SK-N-SH (cell line): ENCODE results near the gene MATN4. TPM values are rescaled to one million over a fixed set of nuclear protein-coding genes. Genes with fewer than 3 reads are reported as not detected.

Experiments
- CTCF ChIA-PET: fragments of 300-600, 350-600 bp; formaldehyde crosslinking; extraction: SDS; loops from one replicate; lab custom pipeline; 2021; lab: Yijun Ruan, JAX
- POLR2A ChIA-PET: fragments of 350-600 bp; sonication (Branson Sonifier 250); formaldehyde crosslinking; extraction: SDS; loops from one replicate; lab custom pipeline; 2020; ENCODE audit warnings: antibody characterized with exemption, inconsistent platforms; lab: Yijun Ruan, JAX
- DNase-seq: peaks from one replicate; pipeline ENCODE4 v3.0.0; 2012
- H2AFZ ChIP-seq: fragments of 200-600 bp; sonication (generic); 2 replicates; pipeline ENCODE4 v1.8.1; 2016; ENCODE audit warnings: antibody characterized with exemption, mild to moderate bottlenecking, low read depth
- H3F3A ChIP-seq: fragments of 200-600 bp; sonication (generic); replicated peaks from 2 replicates; pipeline ENCODE3; 2016; ENCODE audit warnings: antibody characterized with exemption, mild to moderate bottlenecking; ENCODE audit not compliant: insufficient read depth
- H3K27ac ChIP-seq, 2 experiments: fragments of 200-500 bp in 1 of 2; fragments of 200-600 bp in 1 of 2; sonication (Bioruptor generic) in 1 of 2; sonication (generic), shearing (Covaris generic) in 1 of 2; 2 replicates each; pipeline versions ENCODE4 v1.5.1 to v1.6.1; 2014 to 2016; ENCODE audit warnings: low read depth in 2 of 2, inconsistent platforms in 1 of 2, low read length in 1 of 2, mild to moderate bottlenecking in 1 of 2, mixed read lengths in 1 of 2
- H3K27me3 ChIP-seq: fragments of 200-600 bp; sonication (generic), shearing (Covaris generic); 2 replicates; pipeline ENCODE4 v1.6.1; 2016; ENCODE audit warnings: mixed run types; ENCODE audit not compliant: insufficient read depth
- H3K36me3 ChIP-seq, 2 experiments: fragments of 200-500 bp in 1 of 2; fragments of 200-600 bp in 1 of 2; sonication (Bioruptor generic) in 1 of 2; sonication (generic) in 1 of 2; replicated peaks in 1 of 2; 2 replicates each; pipeline versions ENCODE3 to v1.5.1; 2014 to 2016; ENCODE audit warnings: low read length in 1 of 2, mild to moderate bottlenecking in 1 of 2; ENCODE audit not compliant: insufficient read depth in 2 of 2, control insufficient read depth in 1 of 2
- H3K4me1 ChIP-seq, 2 experiments: fragments of 200-500 bp in 1 of 2; fragments of 200-600 bp in 1 of 2; sonication (Bioruptor generic) in 1 of 2; sonication (generic), shearing (Covaris generic) in 1 of 2; 2 replicates each; pipeline versions ENCODE4 v1.5.1 to v1.6.1; 2014 to 2016; ENCODE audit warnings: low read depth in 1 of 2, low read length in 1 of 2, mixed run types in 1 of 2; ENCODE audit not compliant: insufficient read depth in 2 of 2, control insufficient read depth in 1 of 2
- H3K4me2 ChIP-seq: fragments of 200-600 bp; sonication (generic), shearing (Covaris generic); 2 replicates; pipeline ENCODE4 v1.6.1; 2017; ENCODE audit warnings: mixed run types
- H3K4me3 ChIP-seq, 2 experiments: fragments of 200-500 bp in 1 of 2; fragments of 200-600 bp in 1 of 2; sonication (Bioruptor generic) in 1 of 2; sonication (generic), shearing (Covaris generic) in 1 of 2; 2 replicates each; pipeline versions ENCODE4 v1.5.1 to v1.8.1; 2014 to 2016; ENCODE audit warnings: low read depth in 2 of 2, inconsistent platforms in 1 of 2, low read length in 1 of 2, mild to moderate bottlenecking in 1 of 2, mixed read lengths in 1 of 2, moderate library complexity in 1 of 2
- H3K79me2 ChIP-seq: fragments of 200-600 bp; sonication (generic); 2 replicates; pipeline ENCODE4 v1.8.1; 2017; ENCODE audit warnings: mild to moderate bottlenecking; ENCODE audit not compliant: insufficient read depth
- H3K9ac ChIP-seq: fragments of 200-600 bp; sonication (generic); 2 replicates; pipeline ENCODE4 v1.6.1; 2017; ENCODE audit warnings: mixed run types
- H3K9me2 ChIP-seq: fragments of 200-600 bp; sonication (generic); 2 replicates; pipeline ENCODE4 v1.6.1; 2017; ENCODE audit warnings: mixed run types
- H3K9me3 ChIP-seq: fragments of 200-600 bp; sonication (generic); 2 replicates; pipeline ENCODE4 v1.6.1; 2017; ENCODE audit warnings: mixed run types, mild to moderate bottlenecking, moderate library complexity
- H4K20me1 ChIP-seq: fragments of 200-600 bp; sonication (generic); 2 replicates; pipeline ENCODE4 v1.6.1; 2017; ENCODE audit warnings: mild to moderate bottlenecking, mixed run types; ENCODE audit not compliant: insufficient read depth
- CHD2 ChIP-seq: fragments of 150-350 bp; IDR thresholded peaks from 2 replicates; pipeline ENCODE4 v1.6.1; 2018; ENCODE audit warnings: low read length; ENCODE audit not compliant: partially characterized antibody
- ELF1 ChIP-seq: IDR thresholded peaks from 2 replicates; pipeline ENCODE4 v1.4.0; 2012
- EP300 ChIP-seq, 2 experiments: IDR thresholded peaks; 2 replicates each; pipeline versions ENCODE4 v1.4.0 to v1.6.1; 2012; ENCODE audit warnings: borderline replicate concordance in 1 of 2, low read depth in 1 of 2, low read length in 1 of 2
- FOSL2 ChIP-seq: IDR thresholded peaks from 2 replicates; pipeline ENCODE4 v1.4.0; 2012; ENCODE audit warnings: low read depth, mild to moderate bottlenecking, moderate library complexity, borderline replicate concordance
- FOXJ3 ChIP-seq: sonication (generic); formaldehyde crosslinking; IDR thresholded peaks from 2 replicates; pipeline ENCODE4 v1.5.1; 2020; ENCODE audit warnings: mild to moderate bottlenecking, missing genetic modification reagents
- GATA2 ChIP-seq: sonication (generic); formaldehyde crosslinking; IDR thresholded peaks from 2 replicates; pipeline ENCODE4 v1.5.0; 2020; ENCODE audit warnings: mild to moderate bottlenecking, missing genetic modification reagents
- JUND ChIP-seq: IDR thresholded peaks from 2 replicates; pipeline ENCODE4 v1.4.0; 2012
- MEF2A ChIP-seq: IDR thresholded peaks from 2 replicates; pipeline ENCODE4 v1.4.0; 2012; ENCODE audit warnings: low read depth, borderline replicate concordance
- MXI1 ChIP-seq: IDR thresholded peaks from 2 replicates; pipeline ENCODE4 v1.6.1; 2012; ENCODE audit warnings: mild to moderate bottlenecking, low read depth, low read length, improper control_type of control experiment
- NFIC ChIP-seq: IDR thresholded peaks from 2 replicates; pipeline ENCODE4 v1.4.0; 2012; ENCODE audit warnings: borderline replicate concordance
- NRF1 ChIP-seq: IDR thresholded peaks from 2 replicates; pipeline ENCODE4 v1.6.1; 2012; ENCODE audit warnings: low read depth, mild to moderate bottlenecking, low read length
- POLR2AphosphoS5 ChIP-seq: IDR thresholded peaks from 2 replicates; pipeline ENCODE4 v1.6.1; 2012; ENCODE audit warnings: low read depth, low read length
- RAD21 ChIP-seq: IDR thresholded peaks from 2 replicates; pipeline ENCODE4 v1.6.1; 2012; ENCODE audit warnings: mild to moderate bottlenecking, low read length
- RCOR1 ChIP-seq: fragments of 150-350 bp; IDR thresholded peaks from 2 replicates; pipeline ENCODE4 v1.6.1; 2017; ENCODE audit warnings: antibody characterized with exemption, low read length
- RFX5 ChIP-seq: IDR thresholded peaks from 2 replicates; pipeline ENCODE4 v1.6.1; 2012; ENCODE audit warnings: mild to moderate bottlenecking, improper control_type of control experiment, low read length
- SIN3A ChIP-seq: IDR thresholded peaks from 2 replicates; pipeline ENCODE4 v1.6.1; 2012; ENCODE audit warnings: low read depth, mild to moderate bottlenecking, low read length, moderate library complexity, borderline replicate concordance
- SMC3 ChIP-seq: IDR thresholded peaks from 2 replicates; pipeline ENCODE4 v1.6.1; 2012; ENCODE audit warnings: low read depth, low read length, improper control_type of control experiment
- TAF1 ChIP-seq: IDR thresholded peaks from 2 replicates; pipeline ENCODE4 v1.6.1; 2012; ENCODE audit warnings: low read depth, mild to moderate bottlenecking, low read length, moderate library complexity, borderline replicate concordance
- TCF12 ChIP-seq: IDR thresholded peaks from 2 replicates; pipeline ENCODE4 v1.4.0; 2012
- YY1 ChIP-seq: IDR thresholded peaks from 2 replicates; pipeline ENCODE4 v1.4.0; 2012; ENCODE audit warnings: low read depth, mild to moderate bottlenecking
- WGBS: methylation state at CpG from one replicate; pipeline ENCODE4 v1.1.6; 2017; ENCODE audit warnings: low lambda C conversion rate; 5-methylcytosine and 5-hydroxymethylcytosine counted together
- polyA plus RNA-seq, 3 experiments: library from polyadenylated mRNA; depleted of rRNA; stranded (reverse); fragments of >200 nt; gene quantifications; 2 replicates each; pipeline ENCODE4 v1.2.3, GENCODE V29; 2012
- TF ChIP-seq, protein P1 (sequence below): IDR thresholded peaks from 2 replicates; pipeline ENCODE4 v1.4.0; 2012; ENCODE audit warnings: low read depth
- TF ChIP-seq, protein P2 (sequence below): IDR thresholded peaks from 2 replicates; pipeline ENCODE4 v1.4.0; 2012; ENCODE audit warnings: low read depth, borderline replicate concordance
- TF ChIP-seq, protein P3 (sequence below): IDR thresholded peaks from 2 replicates; pipeline ENCODE4 v1.6.1; 2012; ENCODE audit warnings: mild to moderate bottlenecking, low read depth, low read length, moderate library complexity

Gene MATN4
- polyA plus RNA-seq, 1 of the 3 experiments (the other 2 are of a cell fraction), result 0.16 TPM

GRCh38 chr20:45257161-45257560 is 50.9 kb downstream of the MATN4 start:
- no peaks in the 10 kb centered on the region for H3K79me2 ChIP-seq
- H3K27me3 ChIP-seq, result peaks cover 50% of the 10 kb centered on the region
- no peaks in the 10 kb centered on the region for H3K4me1 ChIP-seq
- TF ChIP-seq YY1, result no peak
- TF ChIP-seq NRF1, result no peak
- TF ChIP-seq EP300 (IDR thresholded peaks at IDR 0.05; ENCODE audit: borderline replicate concordance in 1 of 2, low read depth in 1 of 2, low read length in 1 of 2), result no peak
- TF ChIP-seq GATA2 (CRISPR knock-in tag), result no peak
- TF ChIP-seq JUND, result no peak
- TF ChIP-seq, protein P1, sequence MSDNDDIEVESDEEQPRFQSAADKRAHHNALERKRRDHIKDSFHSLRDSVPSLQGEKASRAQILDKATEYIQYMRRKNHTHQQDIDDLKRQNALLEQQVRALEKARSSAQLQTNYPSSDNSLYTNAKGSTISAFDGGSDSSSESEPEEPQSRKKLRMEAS, result no peak
- no peak for TF ChIP-seq TCF12
- no peak for TF ChIP-seq ELF1
- TF ChIP-seq TAF1, result no peak
- no peak for TF ChIP-seq MXI1
- TF ChIP-seq SIN3A, result no peak
- WGBS, result 57% methylated on average over 3 of the region's 3 CpGs
- no peaks in the 10 kb centered on the region for H3F3A ChIP-seq
- DNase-seq, result no peak
- H3K9me3 ChIP-seq, result no peaks in the 10 kb centered on the region
- CTCF ChIA-PET, result interaction anchor here (1.3 to 1.4 kb wide), 2 partner anchors 34 to 36 kb away, joined by 3 to 5 read pairs; no protein-coding TSS in a partner anchor
- H3K4me2 ChIP-seq, result no peak overlapping the region
- H4K20me1 ChIP-seq, result no peaks in the 10 kb centered on the region
- no peaks in the 10 kb centered on the region for H3K36me3 ChIP-seq
- H3K4me3 ChIP-seq, result no peak overlapping the region
- H2AFZ ChIP-seq, result no peak overlapping the region
- H3K27ac ChIP-seq, result no peak overlapping the region
- POLR2A ChIA-PET, result no interaction called here
- H3K9me2 ChIP-seq, result no peaks in the 10 kb centered on the region
- no peak overlapping the region for H3K9ac ChIP-seq

GRCh38 chr20:45254383-45255262 is 53.5 kb downstream of the MATN4 start, which contains the start of gene SLPI:
Gene SLPI (minus strand): TSS chr20:45254564. CDS start chr20:45254543, 21 bp downstream.
- no peaks in the 10 kb centered on the region for H3K9me3 ChIP-seq
- no peaks in the 10 kb centered on the region for H3F3A ChIP-seq
- H4K20me1 ChIP-seq, result no peaks in the 10 kb centered on the region
- no peak within 1 kb of the TSS for H3K4me2 ChIP-seq
- POLR2A ChIA-PET, result no interaction called here
- CTCF ChIA-PET, result interaction anchor here (1.0 to 1.1 kb wide), 2 partner anchors 39 to 338 kb away, joined by 3 to 4 read pairs; no protein-coding TSS in a partner anchor
- no peak within 1 kb of the TSS for H3K4me3 ChIP-seq
- H3K9ac ChIP-seq, result no peak within 1 kb of the TSS
- H3K79me2 ChIP-seq, result no peaks in the 10 kb centered on the region
- no peak within 1 kb of the TSS for H3K27ac ChIP-seq
- no peak within 1 kb of the TSS for H2AFZ ChIP-seq
- H3K9me2 ChIP-seq, result no peaks in the 10 kb centered on the region
- no peak for DNase-seq
- H3K27me3 ChIP-seq, result peaks cover 45% of the 10 kb centered on the region; the same call in 1 of the 2 replicates
- H3K4me1 ChIP-seq, result no peaks in the 10 kb centered on the region
- no peaks in the 10 kb centered on the region for H3K36me3 ChIP-seq
- 16% methylated on average over 7 of the region's 7 CpGs for WGBS
- TF ChIP-seq RAD21, result no peak
- no peak for TF ChIP-seq POLR2AphosphoS5
- no peak for TF ChIP-seq CHD2
- no peak for TF ChIP-seq FOSL2
- TF ChIP-seq TAF1, result no peak
- TF ChIP-seq, protein P1, result no peak
- TF ChIP-seq FOXJ3 (CRISPR knock-in tag), result no peak
- no peak for TF ChIP-seq NFIC
- TF ChIP-seq, protein P2, sequence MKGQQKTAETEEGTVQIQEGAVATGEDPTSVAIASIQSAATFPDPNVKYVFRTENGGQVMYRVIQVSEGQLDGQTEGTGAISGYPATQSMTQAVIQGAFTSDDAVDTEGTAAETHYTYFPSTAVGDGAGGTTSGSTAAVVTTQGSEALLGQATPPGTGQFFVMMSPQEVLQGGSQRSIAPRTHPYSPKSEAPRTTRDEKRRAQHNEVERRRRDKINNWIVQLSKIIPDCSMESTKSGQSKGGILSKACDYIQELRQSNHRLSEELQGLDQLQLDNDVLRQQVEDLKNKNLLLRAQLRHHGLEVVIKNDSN, result no peak
- TF ChIP-seq YY1, result no peak
- TF ChIP-seq SMC3, result no peak
- TF ChIP-seq RCOR1, result no peak
- no peak for TF ChIP-seq TCF12
- TF ChIP-seq, protein P3, sequence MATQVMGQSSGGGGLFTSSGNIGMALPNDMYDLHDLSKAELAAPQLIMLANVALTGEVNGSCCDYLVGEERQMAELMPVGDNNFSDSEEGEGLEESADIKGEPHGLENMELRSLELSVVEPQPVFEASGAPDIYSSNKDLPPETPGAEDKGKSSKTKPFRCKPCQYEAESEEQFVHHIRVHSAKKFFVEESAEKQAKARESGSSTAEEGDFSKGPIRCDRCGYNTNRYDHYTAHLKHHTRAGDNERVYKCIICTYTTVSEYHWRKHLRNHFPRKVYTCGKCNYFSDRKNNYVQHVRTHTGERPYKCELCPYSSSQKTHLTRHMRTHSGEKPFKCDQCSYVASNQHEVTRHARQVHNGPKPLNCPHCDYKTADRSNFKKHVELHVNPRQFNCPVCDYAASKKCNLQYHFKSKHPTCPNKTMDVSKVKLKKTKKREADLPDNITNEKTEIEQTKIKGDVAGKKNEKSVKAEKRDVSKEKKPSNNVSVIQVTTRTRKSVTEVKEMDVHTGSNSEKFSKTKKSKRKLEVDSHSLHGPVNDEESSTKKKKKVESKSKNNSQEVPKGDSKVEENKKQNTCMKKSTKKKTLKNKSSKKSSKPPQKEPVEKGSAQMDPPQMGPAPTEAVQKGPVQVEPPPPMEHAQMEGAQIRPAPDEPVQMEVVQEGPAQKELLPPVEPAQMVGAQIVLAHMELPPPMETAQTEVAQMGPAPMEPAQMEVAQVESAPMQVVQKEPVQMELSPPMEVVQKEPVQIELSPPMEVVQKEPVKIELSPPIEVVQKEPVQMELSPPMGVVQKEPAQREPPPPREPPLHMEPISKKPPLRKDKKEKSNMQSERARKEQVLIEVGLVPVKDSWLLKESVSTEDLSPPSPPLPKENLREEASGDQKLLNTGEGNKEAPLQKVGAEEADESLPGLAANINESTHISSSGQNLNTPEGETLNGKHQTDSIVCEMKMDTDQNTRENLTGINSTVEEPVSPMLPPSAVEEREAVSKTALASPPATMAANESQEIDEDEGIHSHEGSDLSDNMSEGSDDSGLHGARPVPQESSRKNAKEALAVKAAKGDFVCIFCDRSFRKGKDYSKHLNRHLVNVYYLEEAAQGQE, result no peak
- no peak for TF ChIP-seq MEF2A
- no peak for TF ChIP-seq RFX5
